PC-9 (cell line): Measurements from ENCODE around the gene TRIM28. TPM values are rescaled to one million over a fixed set of nuclear protein-coding genes. Genes with fewer than 3 reads are reported as not detected.

Experiments
- BruUV-seq: library from RNA; stranded (reverse); fragments of 400-500 nt; replicated peaks from 2 replicates; lab custom pipeline; 2021; lab: Mats Ljungman, UMichigan
- CTCF ChIA-PET: fragments of 300-600 bp; sonication (Branson Sonifier 250); formaldehyde crosslinking; loops from one replicate; lab custom pipeline; 2022; ENCODE audit warnings: antibody characterized with exemption; lab: Charles Lee
- POLR2A ChIA-PET: fragments of 300-600 bp; sonication (Branson Sonifier 250); formaldehyde crosslinking; loops from one replicate; lab custom pipeline; 2022; ENCODE audit warnings: antibody characterized with exemption; ENCODE audit not compliant: unreplicated experiment; lab: Charles Lee
- DNase-seq, 2 experiments: peaks; one replicate each; pipeline versions ENCODE4 v3.0.0 to v3.0.0-alpha.2; 2015 to 2022; ENCODE audit warnings: mixed read lengths in 1 of 2
- H2AFZ ChIP-seq: fragments of 200-600 bp; sonication (generic); 2 replicates; pipeline ENCODE4 v1.8.1; 2017; ENCODE audit warnings: antibody characterized with exemption
- H3F3A ChIP-seq: fragments of 200-600 bp; sonication (generic); 2 replicates; pipeline ENCODE4 v1.8.1; 2017; ENCODE audit warnings: antibody characterized with exemption, mild to moderate bottlenecking, low read depth; ENCODE audit not compliant: insufficient read depth
- H3K27ac ChIP-seq: fragments of 200-600 bp; sonication (generic); 2 replicates; pipeline ENCODE4 v1.6.1; 2016; ENCODE audit warnings: mixed run types
- H3K27me3 ChIP-seq: fragments of 200-600 bp; sonication (generic); 2 replicates; pipeline ENCODE4 v1.6.1; 2016; ENCODE audit warnings: low read depth, mixed run types; ENCODE audit not compliant: insufficient read depth
- H3K36me3 ChIP-seq: fragments of 200-600 bp; sonication (generic); 2 replicates; pipeline ENCODE4 v1.6.1; 2016; ENCODE audit warnings: low read depth, mixed run types
- H3K4me1 ChIP-seq: fragments of 200-600 bp; sonication (generic); replicated peaks from 2 replicates; pipeline ENCODE4 v1.6.1; 2016; ENCODE audit warnings: mixed run types; ENCODE audit not compliant: insufficient read depth
- H3K4me2 ChIP-seq: fragments of 200-600 bp; sonication (generic); 2 replicates; pipeline ENCODE4 v1.6.1; 2017; ENCODE audit warnings: mixed run types
- H3K4me3 ChIP-seq: fragments of 200-600 bp; sonication (generic); 2 replicates; pipeline ENCODE4 v1.6.1; 2016; ENCODE audit warnings: mixed run types
- H3K79me2 ChIP-seq: fragments of 200-600 bp; sonication (generic); 2 replicates; pipeline ENCODE4 v1.6.1; 2017; ENCODE audit warnings: low read depth, mixed run types
- H3K9me2 ChIP-seq: fragments of 200-600 bp; sonication (generic); 2 replicates; pipeline ENCODE4 v1.8.1; 2017; ENCODE audit warnings: mild to moderate bottlenecking; ENCODE audit not compliant: insufficient read depth
- H3K9me3 ChIP-seq: fragments of 200-600 bp; sonication (generic); 2 replicates; pipeline ENCODE4 v1.8.1; 2016; ENCODE audit warnings: low read depth; ENCODE audit not compliant: insufficient read depth
- H4K20me1 ChIP-seq: fragments of 200-600 bp; sonication (generic); 2 replicates; pipeline ENCODE4 v1.8.1; 2017; ENCODE audit not compliant: insufficient read depth
- EZH2 ChIP-seq: fragments of 200-600 bp; sonication (generic); IDR thresholded peaks from 2 replicates; pipeline ENCODE4 v1.8.0; 2017; ENCODE audit warnings: antibody characterized with exemption, low read depth
- intact Hi-C: fragments of 100-400 bp; cut with micrococcal nuclease; formaldehyde crosslinking; loops from one replicate; pipeline ENCODE4 v1.10.0; 2022; ENCODE audit not compliant: unreplicated experiment
- total RNA-seq: library from RNA; stranded (reverse); gene quantifications from 2 replicates; pipeline ENCODE4 v1.2.3, GENCODE V29; 2021
- TF ChIP-seq, protein P1 (sequence below): fragments of 200-600 bp; sonication (generic); conservative IDR thresholded peaks from 2 replicates; pipeline ENCODE4 v1.6.1; 2017; ENCODE audit warnings: mixed run types, antibody characterized with exemption, mild to moderate bottlenecking, moderate library complexity

Gene TRIM28
- total RNA-seq, 1 experiment from 2014 or later, result 322 TPM

DNA sequence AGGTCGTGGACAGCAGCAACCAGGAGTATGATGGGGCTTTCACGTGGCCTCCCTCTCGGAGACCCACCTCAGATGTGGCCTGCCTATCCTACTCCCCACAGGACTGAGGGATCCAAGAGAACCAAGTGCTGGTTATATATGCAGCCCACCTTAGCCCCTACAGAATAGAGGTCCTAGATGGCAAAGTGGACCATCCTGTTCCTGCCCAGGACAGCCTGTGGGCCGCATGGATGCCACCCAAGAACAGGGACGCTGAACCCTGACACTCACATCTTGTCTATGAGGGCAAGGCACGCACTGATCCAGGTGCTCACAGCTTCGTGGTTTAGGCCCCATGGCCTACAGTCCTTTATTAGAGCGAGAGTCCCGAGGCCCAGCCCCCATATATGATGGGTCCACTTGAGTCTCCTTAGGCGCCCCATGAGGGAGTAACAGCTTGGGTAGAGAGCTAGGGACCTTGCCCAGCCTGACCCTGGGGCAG is 30.6 kb upstream of the TRIM28 start:
- CTCF ChIA-PET, result interaction anchor here (0.6 kb wide), 1 partner anchor 294 kb away, joined by 4 read pairs; no protein-coding TSS in a partner anchor
- Histone ChIP-seq H3K27me3 (no peaks in the 10 kb centered on the region), H3F3A (no peaks in the 10 kb centered on the region), H3K79me2 (0 out of 2 replicates have a peak, but pooled peaks cover 14% of the 10 kb centered on the region), H3K9me2 (no peaks in the 10 kb centered on the region), H3K4me3 (no peak overlapping the region), H3K27ac (no peak overlapping the region), H3K4me1 (peaks cover 4% of the 10 kb centered on the region), H3K4me2 (no peak overlapping the region), H4K20me1 (no peaks in the 10 kb centered on the region), H2AFZ (no peak overlapping the region), H3K9me3 (no peaks in the 10 kb centered on the region), H3K36me3 (no peaks in the 10 kb centered on the region)
- TF ChIP-seq, protein P1, sequence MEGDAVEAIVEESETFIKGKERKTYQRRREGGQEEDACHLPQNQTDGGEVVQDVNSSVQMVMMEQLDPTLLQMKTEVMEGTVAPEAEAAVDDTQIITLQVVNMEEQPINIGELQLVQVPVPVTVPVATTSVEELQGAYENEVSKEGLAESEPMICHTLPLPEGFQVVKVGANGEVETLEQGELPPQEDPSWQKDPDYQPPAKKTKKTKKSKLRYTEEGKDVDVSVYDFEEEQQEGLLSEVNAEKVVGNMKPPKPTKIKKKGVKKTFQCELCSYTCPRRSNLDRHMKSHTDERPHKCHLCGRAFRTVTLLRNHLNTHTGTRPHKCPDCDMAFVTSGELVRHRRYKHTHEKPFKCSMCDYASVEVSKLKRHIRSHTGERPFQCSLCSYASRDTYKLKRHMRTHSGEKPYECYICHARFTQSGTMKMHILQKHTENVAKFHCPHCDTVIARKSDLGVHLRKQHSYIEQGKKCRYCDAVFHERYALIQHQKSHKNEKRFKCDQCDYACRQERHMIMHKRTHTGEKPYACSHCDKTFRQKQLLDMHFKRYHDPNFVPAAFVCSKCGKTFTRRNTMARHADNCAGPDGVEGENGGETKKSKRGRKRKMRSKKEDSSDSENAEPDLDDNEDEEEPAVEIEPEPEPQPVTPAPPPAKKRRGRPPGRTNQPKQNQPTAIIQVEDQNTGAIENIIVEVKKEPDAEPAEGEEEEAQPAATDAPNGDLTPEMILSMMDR, result no peak
- TF ChIP-seq EZH2, result no peak
- no peak for DNase-seq
- intact Hi-C loops, result no loop called here
- BruUV-seq, result no TSS peak
- POLR2A ChIA-PET, result interaction anchor here (0.6 to 1.0 kb wide), 2 partner anchors 56 to 186 kb away, joined by 3 read pairs; partner anchors contain the start of gene ZSCAN22

DNA sequence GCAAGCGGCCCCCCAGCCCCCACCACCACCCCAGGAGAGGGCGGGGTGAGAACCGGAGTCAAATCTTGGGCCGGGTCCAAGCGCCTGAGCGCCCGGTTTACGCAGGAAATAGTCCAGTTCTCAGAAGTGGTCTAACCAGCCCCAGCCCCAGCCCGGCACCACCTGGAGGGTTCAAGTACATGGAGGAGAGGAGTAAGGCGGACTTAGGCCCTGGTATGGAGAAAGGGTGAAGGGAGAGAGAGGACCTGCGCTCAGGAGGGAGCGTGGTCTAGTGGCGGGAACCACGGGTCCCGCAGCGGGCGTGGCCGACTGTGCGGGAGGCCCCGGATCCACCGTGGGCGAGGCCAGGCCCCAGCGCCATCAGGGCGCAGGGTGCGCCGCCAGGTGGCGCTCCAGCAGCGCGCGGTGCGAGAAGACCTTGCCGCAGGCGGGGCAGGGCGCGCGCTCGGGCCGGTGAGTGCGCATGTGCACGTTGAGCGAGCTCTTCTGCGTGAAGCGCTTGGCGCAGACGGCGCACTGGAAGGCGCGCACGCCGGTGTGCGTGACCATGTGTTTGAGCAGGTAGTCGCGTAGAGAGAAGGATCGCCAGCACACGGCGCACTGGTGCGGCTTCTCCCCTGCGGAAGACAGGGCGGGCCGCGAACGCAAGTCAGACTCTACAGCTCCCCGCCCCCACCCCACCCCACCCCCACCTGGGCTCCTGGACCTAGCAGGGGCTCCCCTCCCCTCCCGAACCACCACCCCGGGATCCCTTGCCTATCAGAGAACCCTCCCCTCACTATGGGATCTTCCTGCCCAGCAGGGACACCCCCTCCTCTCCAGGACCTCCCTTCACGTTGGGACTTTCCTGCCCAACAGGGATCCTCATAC is 29.9 kb upstream of the TRIM28 start:
- Histone ChIP-seq H3F3A (peaks cover 3% of the 10 kb centered on the region; the same call in 1 of the 2 replicates), H4K20me1 (no peaks in the 10 kb centered on the region), H3K4me1 (peaks cover 6% of the 10 kb centered on the region), H3K4me3 (peak overlapping the region; percentile 45; the same call in 1 of the 2 replicates), H3K9me3 (no peaks in the 10 kb centered on the region), H3K27ac (no peak overlapping the region), H3K4me2 (peak overlapping the region; percentile 66), H3K36me3 (no peaks in the 10 kb centered on the region), H3K27me3 (no peaks in the 10 kb centered on the region), H3K79me2 (peaks cover 18% of the 10 kb centered on the region), H2AFZ (no peak overlapping the region), H3K9me2 (no peaks in the 10 kb centered on the region)
- BruUV-seq, result no TSS peak
- CTCF ChIA-PET, result interaction anchor here (0.6 kb wide), 1 partner anchor 294 kb away, joined by 4 read pairs; no protein-coding TSS in a partner anchor
- TF ChIP-seq, protein P1, result peak; percentile 58
- TF ChIP-seq EZH2, result no peak
- intact Hi-C loops, result no loop called here
- POLR2A ChIA-PET, result interaction anchor here (0.6 to 1.0 kb wide), 2 partner anchors 56 to 187 kb away, joined by 3 read pairs; partner anchors contain the start of gene ZSCAN22
- peak; percentile 60 to 69 for DNase-seq

DNA sequence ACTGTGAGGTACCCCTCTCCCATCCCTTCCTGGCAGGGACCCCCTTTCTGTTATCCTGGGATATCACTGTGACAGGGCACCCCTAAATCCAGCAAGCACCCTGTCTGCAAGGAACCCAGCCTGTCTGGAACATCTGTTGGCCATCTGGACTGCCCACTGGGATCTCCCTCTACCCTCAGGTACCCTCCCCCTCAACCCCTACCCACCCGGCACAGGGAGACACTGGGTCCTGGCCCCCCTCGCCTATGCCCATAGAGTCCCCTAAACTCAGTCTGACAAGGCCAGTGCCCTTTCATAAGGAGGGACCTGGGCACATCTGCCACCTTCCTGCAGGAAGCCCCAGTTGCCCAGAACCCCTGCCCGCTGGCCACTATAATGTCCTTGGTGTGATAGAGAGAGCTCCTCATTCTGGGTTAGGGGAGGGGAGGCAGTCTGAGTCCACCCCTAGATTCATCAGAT is 29.3 kb upstream of the TRIM28 start:
- Histone ChIP-seq H3K4me1 (peaks cover 6% of the 10 kb centered on the region), H3K79me2 (peaks cover 18% of the 10 kb centered on the region), H3K27me3 (no peaks in the 10 kb centered on the region), H3K36me3 (no peaks in the 10 kb centered on the region), H3K27ac (no peak overlapping the region), H3K4me2 (peak overlapping the region; percentile 66), H3K9me2 (no peaks in the 10 kb centered on the region), H3F3A (peaks cover 8% of the 10 kb centered on the region; the same call in 1 of the 2 replicates), H4K20me1 (no peaks in the 10 kb centered on the region), H3K9me3 (no peaks in the 10 kb centered on the region), H3K4me3 (peak overlapping the region; percentile 45; the same call in 1 of the 2 replicates), H2AFZ (no peak overlapping the region)
- CTCF ChIA-PET, result no interaction called here
- no peak for TF ChIP-seq EZH2
- TF ChIP-seq, protein P1, result no peak
- POLR2A ChIA-PET, result interaction anchor here (1.0 kb wide), 1 partner anchor 188 kb away, joined by 3 read pairs; the partner anchor contains the start of gene ZSCAN22
- intact Hi-C loops, result loop anchor here (5.0 kb wide), 1 partner anchor 1412 kb away; no protein-coding TSS in a partner anchor
- TSS peak; percentile 59 for BruUV-seq
- no peak for DNase-seq
